ENCODE data around the gene ERBB4.

- TF ChIP-seq POLR2A (IDR thresholded peaks at IDR 0.05; ENCODE audit: low read depth, low read length) (no peak), POLR2AphosphoS5 (IDR thresholded peaks at IDR 0.05; ENCODE audit: low read depth, low read length) (no peak)
Observed at GRCh38 chr2:211654211-211654780, 884.3 kb downstream of the ERBB4 start.

Data from GM12891 (cell line).